ENCODE data around the gene CLHC1. TPM values are rescaled to one million over a fixed set of nuclear protein-coding genes. Genes with fewer than 3 reads are reported as not detected.
A peak's percentile ranks its signal among the peaks of the same experiment; 100 is the strongest.

Gene CLHC1
- polyA plus RNA-seq, 1 of the 3 experiments (the other 2 are of a cell fraction) = 3.8 TPM

DNA sequence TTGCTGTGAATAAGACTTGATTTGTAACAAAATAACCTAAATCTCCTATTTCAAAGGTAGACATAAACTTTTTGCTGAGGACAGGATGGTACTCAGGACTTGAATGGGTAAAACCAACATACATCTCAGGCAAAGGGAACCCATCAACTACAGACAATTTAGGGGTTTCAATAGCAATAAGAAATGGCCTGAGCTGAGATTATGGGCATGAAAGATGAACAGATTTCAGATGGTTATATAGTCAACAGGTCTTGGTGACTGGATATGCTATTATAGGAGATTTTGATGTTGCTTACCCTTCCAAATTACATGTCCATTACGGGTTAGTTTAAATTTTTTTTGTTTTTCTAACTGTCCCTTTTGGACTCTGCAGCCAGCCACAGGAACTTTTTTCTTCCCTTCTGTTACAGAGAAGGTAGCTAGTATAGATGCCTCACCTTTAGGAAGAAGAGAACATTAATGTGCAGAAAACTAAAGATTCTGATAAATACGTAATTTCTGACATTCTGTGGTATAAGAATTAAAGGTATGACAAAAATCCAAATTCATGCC, 5.0 kb upstream of the CLHC1 start:
- Histone ChIP-seq H3K79me2 (ENCODE audit: insufficient read depth) (peaks cover 29% of the 10 kb centered on the region), H3K27ac (ENCODE audit: low read depth in 2 of 2, low read length in 1 of 2) (no peak overlapping the region), H3K9ac (no peak overlapping the region), H3K9me3 (no peaks in the 10 kb centered on the region), H3K27me3 (ENCODE audit: insufficient read depth) (no peaks in the 10 kb centered on the region), H3K4me3 (ENCODE audit: low read depth in 2 of 2, low read length in 1 of 2) (no peak overlapping the region), H2AFZ (ENCODE audit: low read depth) (no peak overlapping the region), H4K20me1 (ENCODE audit: insufficient read depth) (peaks cover 12% of the 10 kb centered on the region; the same call in 1 of the 2 replicates), H3K4me1 (ENCODE audit: control insufficient read depth in 1 of 2, insufficient read depth in 2 of 2, low read depth in 1 of 2, low read length in 1 of 2) (peaks cover 12 to 13% of the 10 kb centered on the region in 2 experiments; a peak in 3 of 4 replicates), H3K4me2 (no peak overlapping the region), H3K36me3 (replicated peaks in 1 of 2; ENCODE audit: control insufficient read depth in 1 of 2, insufficient read depth in 2 of 2, low read length in 1 of 2) (peaks cover 56 to 76% of the 10 kb centered on the region in 2 experiments), H3F3A (replicated peaks; ENCODE audit: insufficient read depth) (peaks cover 61% of the 10 kb centered on the region), H3K9me2 (no peaks in the 10 kb centered on the region)
- POLR2A ChIA-PET = no interaction called here
- DNase-seq = no peak
- CTCF ChIA-PET = no interaction called here
- WGBS (ENCODE audit: low lambda C conversion rate) = 97% methylated on average over 2 of the region's 2 CpGs
- no peak for TF ChIP-seq TCF12 (IDR thresholded peaks at IDR 0.05)
- peak; percentile 42; the same call in 1 of the 2 replicates for TF ChIP-seq POLR2AphosphoS5 (IDR thresholded peaks at IDR 0.05; ENCODE audit: low read depth, low read length)

DNA sequence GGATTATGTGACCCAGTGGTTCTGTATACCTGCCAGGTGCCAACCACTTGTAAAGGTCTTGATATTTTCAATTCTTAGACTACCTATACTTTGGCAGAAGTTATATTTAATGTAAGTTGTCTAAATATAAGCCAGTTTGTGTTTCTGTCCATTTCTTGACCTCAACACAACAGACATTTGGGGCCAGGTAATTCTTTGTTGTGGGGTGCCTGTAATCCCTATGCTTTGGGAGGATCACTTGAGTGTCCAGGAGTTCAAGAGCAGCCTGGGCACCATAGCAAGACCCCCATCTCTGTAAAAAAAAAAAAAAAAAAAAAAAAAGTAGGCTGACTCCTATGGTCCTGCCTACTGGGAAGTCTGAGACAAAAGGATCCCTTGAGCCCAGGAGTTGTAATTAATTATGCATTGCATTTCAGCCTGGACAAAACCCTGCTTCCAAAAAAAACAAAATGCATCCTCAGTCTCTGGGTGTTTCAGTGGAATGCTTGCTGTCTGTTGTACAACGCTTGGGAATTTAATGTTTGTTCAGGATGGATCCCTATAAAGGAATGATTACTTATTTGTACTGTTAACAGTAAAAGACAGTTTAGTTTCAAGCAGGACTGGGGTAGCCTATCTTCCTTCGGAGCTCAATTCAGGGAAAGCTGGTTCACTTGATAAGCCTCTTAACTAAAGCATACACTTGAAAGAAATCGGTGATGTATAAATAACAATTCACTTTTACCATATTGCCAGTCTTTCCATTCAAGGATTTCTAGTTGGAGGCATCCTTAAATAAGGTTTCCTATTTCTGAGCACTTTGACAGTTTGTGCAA, 3.8 kb upstream of the CLHC1 start:
- H3K4me1 ChIP-seq (ENCODE audit: control insufficient read depth in 1 of 2, insufficient read depth in 2 of 2, low read depth in 1 of 2, low read length in 1 of 2) = peaks cover 12 to 13% of the 10 kb centered on the region in 2 experiments; a peak in 3 of 4 replicates
- TF ChIP-seq TAF1 (IDR thresholded peaks at IDR 0.05; ENCODE audit: borderline replicate concordance, low read depth, low read length) (no peak), CHD2 (IDR thresholded peaks at IDR 0.05; ENCODE audit: low read length, partially characterized antibody) (no peak), RFX5 (IDR thresholded peaks at IDR 0.05; ENCODE audit: low read length) (no peak), RCOR1 (IDR thresholded peaks at IDR 0.05; ENCODE audit: low read length) (no peak), NRF1 (IDR thresholded peaks at IDR 0.05; ENCODE audit: low read depth, low read length) (no peak), TCF12 (IDR thresholded peaks at IDR 0.05) (no peak), RXRA (IDR thresholded peaks at IDR 0.05; ENCODE audit: borderline replicate concordance, low read depth) (no peak), GABPA (IDR thresholded peaks at IDR 0.05; ENCODE audit: low read depth) (no peak)
- TF ChIP-seq, protein P1, sequence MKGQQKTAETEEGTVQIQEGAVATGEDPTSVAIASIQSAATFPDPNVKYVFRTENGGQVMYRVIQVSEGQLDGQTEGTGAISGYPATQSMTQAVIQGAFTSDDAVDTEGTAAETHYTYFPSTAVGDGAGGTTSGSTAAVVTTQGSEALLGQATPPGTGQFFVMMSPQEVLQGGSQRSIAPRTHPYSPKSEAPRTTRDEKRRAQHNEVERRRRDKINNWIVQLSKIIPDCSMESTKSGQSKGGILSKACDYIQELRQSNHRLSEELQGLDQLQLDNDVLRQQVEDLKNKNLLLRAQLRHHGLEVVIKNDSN (IDR thresholded peaks at IDR 0.05; ENCODE audit: borderline replicate concordance, low read depth) = no peak
- 92% methylated on average over 3 of the region's 3 CpGs for WGBS (ENCODE audit: low lambda C conversion rate)
- ChIA-PET CTCF (no interaction called here), POLR2A (no interaction called here)
- no peaks in the 10 kb centered on the region for H3K9me2 ChIP-seq
- H3K27me3 ChIP-seq (ENCODE audit: insufficient read depth) = no peaks in the 10 kb centered on the region
- DNase-seq = no peak
- no peak overlapping the region for H2AFZ ChIP-seq (ENCODE audit: low read depth)
- peaks cover 40% of the 10 kb centered on the region for H3K79me2 ChIP-seq (ENCODE audit: insufficient read depth)
- H3F3A ChIP-seq (replicated peaks; ENCODE audit: insufficient read depth) = peaks cover 60% of the 10 kb centered on the region
- H3K4me2 ChIP-seq = no peak overlapping the region
- H3K9ac ChIP-seq = peak overlapping the region; percentile 4; the same call in 1 of the 2 replicates
- no peak overlapping the region for H3K4me3 ChIP-seq (ENCODE audit: low read depth in 2 of 2, low read length in 1 of 2)
- no peaks in the 10 kb centered on the region for H3K9me3 ChIP-seq
- H3K36me3 ChIP-seq (replicated peaks in 1 of 2; ENCODE audit: control insufficient read depth in 1 of 2, insufficient read depth in 2 of 2, low read length in 1 of 2) = peaks cover 55 to 65% of the 10 kb centered on the region in 2 experiments
- no peak overlapping the region for H3K27ac ChIP-seq (ENCODE audit: low read depth in 2 of 2, low read length in 1 of 2)
- H4K20me1 ChIP-seq (ENCODE audit: insufficient read depth) = peaks cover 12% of the 10 kb centered on the region; the same call in 1 of the 2 replicates

DNA sequence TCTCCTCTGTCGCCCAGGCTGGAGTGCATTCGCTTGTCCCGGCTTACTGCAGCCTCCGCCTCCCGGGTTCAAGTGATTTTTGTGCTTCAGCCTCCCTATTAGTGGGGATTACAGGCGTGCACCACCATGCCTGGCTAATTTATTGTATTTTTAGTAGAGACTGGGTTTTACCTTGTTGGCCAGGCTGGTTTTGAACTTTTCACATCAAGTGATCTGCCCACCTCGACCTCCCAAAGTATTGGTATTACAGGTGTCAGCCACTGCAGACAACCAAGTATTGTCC, 1.5 kb upstream of the CLHC1 start:
- 37% methylated on average over 7 of the region's 7 CpGs for WGBS (ENCODE audit: low lambda C conversion rate)
- H3K4me1 ChIP-seq (ENCODE audit: control insufficient read depth in 1 of 2, insufficient read depth in 2 of 2, low read depth in 1 of 2, low read length in 1 of 2) = peaks cover 12 to 13% of the 10 kb centered on the region in 2 experiments; a peak in 3 of 4 replicates
- no peaks in the 10 kb centered on the region for H3K9me2 ChIP-seq
- H3K4me3 ChIP-seq (ENCODE audit: low read depth in 2 of 2, low read length in 1 of 2) = peak overlapping the region; percentile 93 to 98
- peaks cover 58% of the 10 kb centered on the region for H3K79me2 ChIP-seq (ENCODE audit: insufficient read depth)
- no peak overlapping the region for H2AFZ ChIP-seq (ENCODE audit: low read depth)
- ChIA-PET POLR2A (no interaction called here), CTCF (no interaction called here)
- no peaks in the 10 kb centered on the region for H3K27me3 ChIP-seq (ENCODE audit: insufficient read depth)
- H3K9me3 ChIP-seq = no peaks in the 10 kb centered on the region
- DNase-seq = no peak
- TF ChIP-seq RAD21 (IDR thresholded peaks at IDR 0.05; ENCODE audit: low read length) (no peak), EZH2phosphoT487 (IDR thresholded peaks at IDR 0.05; ENCODE audit: borderline replicate concordance, low read depth) (no peak), FOSL2 (IDR thresholded peaks at IDR 0.05; ENCODE audit: borderline replicate concordance, low read depth) (no peak), TAF1 (IDR thresholded peaks at IDR 0.05; ENCODE audit: borderline replicate concordance, low read depth, low read length) (no peak), TEAD4 (IDR thresholded peaks at IDR 0.05; ENCODE audit: borderline replicate concordance, insufficient read depth) (no peak), GABPA (IDR thresholded peaks at IDR 0.05; ENCODE audit: low read depth) (no peak)
- TF ChIP-seq, protein P2, sequence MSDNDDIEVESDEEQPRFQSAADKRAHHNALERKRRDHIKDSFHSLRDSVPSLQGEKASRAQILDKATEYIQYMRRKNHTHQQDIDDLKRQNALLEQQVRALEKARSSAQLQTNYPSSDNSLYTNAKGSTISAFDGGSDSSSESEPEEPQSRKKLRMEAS (IDR thresholded peaks at IDR 0.05; ENCODE audit: low read depth) = no peak
- TF ChIP-seq, protein P3, sequence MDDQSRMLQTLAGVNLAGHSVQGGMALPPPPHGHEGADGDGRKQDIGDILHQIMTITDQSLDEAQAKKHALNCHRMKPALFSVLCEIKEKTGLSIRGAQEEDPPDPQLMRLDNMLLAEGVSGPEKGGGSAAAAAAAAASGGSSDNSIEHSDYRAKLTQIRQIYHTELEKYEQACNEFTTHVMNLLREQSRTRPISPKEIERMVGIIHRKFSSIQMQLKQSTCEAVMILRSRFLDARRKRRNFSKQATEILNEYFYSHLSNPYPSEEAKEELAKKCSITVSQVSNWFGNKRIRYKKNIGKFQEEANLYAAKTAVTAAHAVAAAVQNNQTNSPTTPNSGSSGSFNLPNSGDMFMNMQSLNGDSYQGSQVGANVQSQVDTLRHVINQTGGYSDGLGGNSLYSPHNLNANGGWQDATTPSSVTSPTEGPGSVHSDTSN (IDR thresholded peaks at IDR 0.05) = no peak
- H4K20me1 ChIP-seq (ENCODE audit: insufficient read depth) = peaks cover 12% of the 10 kb centered on the region; the same call in 1 of the 2 replicates
- H3K9ac ChIP-seq = peak overlapping the region; percentile 98
- H3F3A ChIP-seq (replicated peaks; ENCODE audit: insufficient read depth) = peaks cover 47% of the 10 kb centered on the region
- H3K4me2 ChIP-seq = peak overlapping the region; percentile 90
- H3K27ac ChIP-seq (ENCODE audit: low read depth in 2 of 2, low read length in 1 of 2) = peak overlapping the region in 1 of 2 experiments; percentile 95; a peak in 1 of 4 replicates
- peaks cover 42 to 46% of the 10 kb centered on the region in 2 experiments for H3K36me3 ChIP-seq (replicated peaks in 1 of 2; ENCODE audit: control insufficient read depth in 1 of 2, insufficient read depth in 2 of 2, low read length in 1 of 2)

All from SK-N-SH (cell line).